Measurements from ENCODE around the gene KIF26A.
"Not testable (repeated sequence)": the region's sequence is repeated elsewhere in the genome, so short reads cannot be mapped to it uniquely, and the experiment has no call there.

KIF26A gene

DNA sequence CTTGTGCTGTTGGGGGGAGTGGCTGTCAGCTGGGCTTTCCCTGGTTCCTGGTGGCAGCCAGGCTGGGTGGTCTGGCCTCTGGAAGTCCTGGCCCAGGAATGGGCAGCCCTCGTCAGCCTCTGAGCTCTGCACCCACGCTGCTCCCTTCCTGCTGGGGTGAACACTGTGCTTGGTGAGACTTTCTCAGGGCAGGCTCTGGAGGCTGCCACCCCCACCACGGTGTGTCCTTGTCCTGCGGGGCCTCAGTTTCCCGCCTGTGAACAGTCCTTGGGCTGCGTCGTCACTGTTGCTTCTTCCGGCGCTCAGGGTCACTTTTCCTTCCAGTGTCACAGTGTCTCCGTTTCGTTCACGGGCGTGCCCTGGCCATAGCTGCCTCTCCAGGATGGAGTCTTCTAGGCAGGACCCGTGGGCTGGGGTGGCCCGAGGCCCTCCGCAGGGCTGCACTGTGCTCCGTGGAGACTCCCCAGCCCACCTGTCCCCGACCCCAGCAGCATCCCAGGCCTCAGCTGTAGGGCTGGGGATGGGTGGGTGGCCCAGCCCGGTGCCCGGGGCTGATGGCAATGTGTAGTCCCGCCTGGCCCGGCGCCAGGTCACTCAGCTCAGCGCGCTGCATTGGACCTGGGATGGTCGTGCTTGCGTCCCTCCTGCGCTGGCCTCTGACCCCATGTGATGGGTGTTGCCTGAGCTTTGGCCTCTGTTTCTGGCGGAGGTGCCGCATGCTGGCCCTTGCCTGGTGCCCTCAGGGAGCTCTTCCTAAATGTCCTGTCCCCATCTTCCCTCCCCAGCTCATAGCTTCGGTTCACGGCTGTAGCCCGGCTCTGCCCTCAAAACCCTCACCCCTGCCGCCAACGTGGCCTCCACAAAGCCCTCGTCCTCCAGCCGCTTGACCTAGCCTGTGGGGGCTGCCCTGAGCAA lies 6.8 kb downstream of the KIF26A start:
- DNase-seq = no peak

DNA sequence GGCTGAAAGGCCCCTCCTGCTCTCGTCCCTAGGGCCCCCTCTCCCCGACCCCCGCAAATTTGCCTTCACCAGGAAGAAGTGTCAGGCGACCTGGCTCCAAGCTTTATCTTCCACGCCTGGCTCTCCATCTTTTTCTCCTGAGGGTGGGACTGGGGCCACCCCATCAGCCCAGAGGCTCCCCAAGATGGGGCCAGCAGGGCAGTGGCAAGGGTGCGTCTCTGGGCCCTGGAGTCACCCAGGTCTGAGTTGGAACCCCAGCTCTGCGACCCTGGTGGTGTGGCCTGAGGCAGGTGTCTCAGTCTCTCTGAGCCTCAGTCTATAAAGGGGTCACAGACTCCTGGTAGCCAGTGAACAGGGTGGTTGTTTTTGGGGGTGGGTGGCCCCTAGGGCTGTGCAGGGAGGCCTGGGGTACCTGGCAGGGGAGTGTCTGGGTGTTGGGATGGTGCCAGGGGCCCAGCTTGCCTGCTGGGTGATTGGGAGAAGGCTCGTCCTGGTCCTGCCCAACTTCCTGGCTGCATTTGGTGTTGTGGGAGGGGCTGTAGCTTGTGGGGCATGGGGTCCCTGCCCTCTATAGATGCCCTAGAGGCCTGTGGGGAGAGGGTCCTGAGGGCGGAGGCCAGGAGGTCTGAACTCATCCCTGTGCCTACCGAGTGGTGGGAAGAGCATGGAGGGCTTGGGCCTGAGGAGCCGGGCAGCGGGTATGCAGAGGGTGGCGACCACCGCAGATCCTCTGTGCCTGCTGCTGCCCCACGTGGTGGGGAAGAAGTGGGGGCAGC lies 7.6 kb downstream of the KIF26A start:
- DNase-seq = no peak

GRCh38 chr14:104146651-104147345 lies 8.4 kb downstream of the KIF26A start:
- DNase-seq = no peak

DNA sequence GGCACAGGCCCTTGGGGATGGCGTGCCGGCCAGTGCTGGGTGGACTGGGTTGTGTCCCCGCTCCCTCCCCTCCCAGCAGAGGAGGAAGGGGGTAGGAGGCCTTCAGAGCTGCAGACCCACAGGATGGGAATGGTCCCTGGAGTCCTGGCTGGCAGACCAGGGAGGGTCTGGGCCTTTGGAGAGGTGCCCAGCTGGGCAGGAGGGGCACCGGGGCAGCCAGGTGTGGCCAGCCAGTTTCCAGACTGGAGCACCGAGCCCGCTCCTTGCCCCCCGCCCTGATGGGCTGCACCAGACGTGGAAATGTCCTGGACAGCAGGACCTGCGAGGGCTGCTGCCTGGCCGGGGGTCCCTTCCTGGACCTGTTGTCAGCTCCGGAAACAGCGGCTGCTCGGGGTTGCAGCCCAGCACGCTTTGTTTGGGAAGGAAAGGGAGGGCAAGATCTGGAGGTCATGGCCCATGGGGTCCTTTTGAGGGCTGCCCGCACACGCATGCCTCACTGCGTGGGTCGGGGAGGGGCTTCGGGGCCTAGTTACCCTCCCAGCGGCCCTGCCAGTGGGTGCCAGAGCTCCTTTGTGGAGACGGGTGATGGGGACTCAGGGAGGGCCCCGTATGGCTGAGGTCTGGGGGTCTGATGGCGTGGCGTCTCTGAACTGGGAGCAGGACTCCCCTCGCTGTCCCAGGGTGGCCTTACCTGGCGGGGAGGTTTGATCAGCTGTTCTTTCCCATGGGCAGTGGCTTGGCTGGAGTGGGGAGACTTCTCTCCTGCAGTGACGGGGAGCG lies 9.1 kb downstream of the KIF26A start:
- no peak for DNase-seq

- DNase-seq = no peak
Measured at GRCh38 chr14:104148433-104149277, 10.3 kb downstream of the KIF26A start.

DNA sequence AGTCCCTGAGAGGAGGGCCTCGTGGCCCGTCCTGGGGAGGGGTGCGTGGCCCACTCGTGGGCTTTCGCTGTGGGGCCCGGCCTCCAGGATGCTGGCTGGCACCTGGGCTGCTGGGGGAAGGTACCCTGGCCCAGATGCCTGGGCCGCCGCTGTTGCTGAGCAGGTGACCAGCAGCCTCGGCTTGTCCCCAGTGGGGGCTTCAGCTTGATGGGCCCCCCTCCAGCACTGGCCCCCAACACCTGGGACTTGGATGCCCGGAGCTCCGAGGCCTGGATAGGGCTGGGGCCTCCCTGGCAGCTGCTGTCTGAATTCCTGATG lies 10.8 kb downstream of the KIF26A start:
- DNase-seq = no peak

DNA sequence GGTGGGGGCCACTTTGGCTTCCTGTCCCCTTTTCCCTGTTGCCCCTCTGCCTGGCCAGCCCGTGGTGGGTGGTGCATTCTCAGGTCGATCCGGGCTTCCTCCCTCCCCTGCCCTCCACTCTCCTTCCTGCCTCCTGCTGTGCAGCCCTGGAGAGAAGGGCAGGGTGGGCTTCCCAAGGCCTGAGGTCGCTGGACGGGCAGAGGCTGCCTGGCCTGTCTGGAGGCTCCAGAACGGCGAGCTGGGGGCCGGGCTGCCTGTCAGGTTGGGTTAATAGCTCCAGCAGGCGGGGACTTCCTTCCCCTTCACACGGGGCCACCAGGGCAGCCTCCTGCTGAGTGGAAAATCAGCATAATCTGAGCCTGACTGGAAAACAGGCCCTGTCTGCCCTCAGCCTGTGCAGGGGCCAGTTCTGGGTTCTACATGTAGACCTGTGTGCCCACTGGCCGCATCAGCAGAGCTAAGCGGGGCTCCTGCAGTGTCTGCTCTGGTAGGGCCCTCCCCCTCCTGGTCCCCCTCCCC lies 11.3 kb downstream of the KIF26A start:
- peak; percentile 64 for DNase-seq

GRCh38 chr14:104150136-104151025 lies 12.0 kb downstream of the KIF26A start:
- DNase-seq = peak; percentile 90

- no peak for DNase-seq
Measured at GRCh38 chr14:104151026-104151381, 12.6 kb downstream of the KIF26A start.

DNA sequence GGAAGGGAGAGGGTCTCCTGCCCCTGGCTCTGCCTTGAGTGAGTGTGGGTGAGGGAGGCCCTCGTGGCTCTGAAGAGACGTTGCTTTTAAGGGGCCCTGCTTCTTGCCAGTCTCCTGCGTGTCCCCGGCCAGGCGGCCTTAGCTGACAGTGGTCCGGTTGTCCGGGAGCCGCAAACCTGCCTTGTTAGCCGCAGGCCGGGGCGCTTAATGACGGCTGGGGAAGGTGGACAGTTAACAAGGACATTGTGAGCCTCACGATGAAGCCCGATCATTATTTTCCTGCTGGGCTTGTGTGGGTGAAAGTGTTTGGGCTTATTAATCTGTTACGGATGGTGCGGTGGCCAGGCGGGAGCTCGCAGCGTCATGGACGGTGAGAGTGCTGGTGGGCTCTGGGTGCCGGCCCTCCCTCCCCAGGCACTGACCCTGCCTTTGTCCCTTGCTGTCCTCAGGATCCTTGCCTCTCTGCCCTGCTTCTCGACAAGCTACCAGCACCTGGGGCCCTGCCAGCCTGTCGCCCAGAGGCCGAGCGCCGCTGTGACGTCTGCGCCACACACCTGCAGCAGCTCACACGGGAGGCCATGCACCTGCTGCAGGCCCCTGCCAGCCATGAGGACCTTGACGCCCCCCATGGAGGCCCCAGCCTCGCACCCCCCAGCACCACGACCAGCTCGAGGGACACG lies 13.3 kb downstream of the KIF26A start:
- no peak for DNase-seq

- no peak for DNase-seq
Measured at GRCh38 chr14:104152246-104152575, 13.8 kb downstream of the KIF26A start.

- DNase-seq = no peak
Measured at GRCh38 chr14:104152686-104153393, 14.5 kb downstream of the KIF26A start.

GRCh38 chr14:104153394-104153755 lies 15.0 kb downstream of the KIF26A start:
- DNase-seq = not testable (repeated sequence)

- no peak for DNase-seq
Measured at GRCh38 chr14:104154246-104154645, 15.9 kb downstream of the KIF26A start.

GRCh38 chr14:104155513-104155912 lies 17.1 kb downstream of the KIF26A start:
- no peak for DNase-seq

DNA sequence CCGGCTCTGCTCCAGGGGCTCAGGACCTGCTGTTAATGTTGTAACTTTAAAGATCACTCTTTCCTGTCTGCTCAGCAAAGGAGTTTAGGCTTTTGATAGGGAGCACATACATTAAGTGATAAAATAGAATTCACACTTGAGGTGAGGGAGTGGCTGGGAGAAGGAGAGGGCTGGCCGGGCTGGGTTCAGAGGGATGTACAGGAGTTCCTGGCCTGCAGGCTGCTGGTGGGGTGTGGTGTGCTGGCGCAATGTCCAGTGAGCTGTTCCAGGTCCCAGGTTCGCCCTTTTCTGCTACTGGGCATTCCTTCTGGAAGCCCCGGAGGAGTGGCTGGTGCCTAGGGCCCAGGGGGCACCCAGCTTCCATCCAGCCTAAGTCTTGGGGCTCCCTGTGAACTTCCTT lies 17.8 kb downstream of the KIF26A start:
- no peak for DNase-seq

DNA sequence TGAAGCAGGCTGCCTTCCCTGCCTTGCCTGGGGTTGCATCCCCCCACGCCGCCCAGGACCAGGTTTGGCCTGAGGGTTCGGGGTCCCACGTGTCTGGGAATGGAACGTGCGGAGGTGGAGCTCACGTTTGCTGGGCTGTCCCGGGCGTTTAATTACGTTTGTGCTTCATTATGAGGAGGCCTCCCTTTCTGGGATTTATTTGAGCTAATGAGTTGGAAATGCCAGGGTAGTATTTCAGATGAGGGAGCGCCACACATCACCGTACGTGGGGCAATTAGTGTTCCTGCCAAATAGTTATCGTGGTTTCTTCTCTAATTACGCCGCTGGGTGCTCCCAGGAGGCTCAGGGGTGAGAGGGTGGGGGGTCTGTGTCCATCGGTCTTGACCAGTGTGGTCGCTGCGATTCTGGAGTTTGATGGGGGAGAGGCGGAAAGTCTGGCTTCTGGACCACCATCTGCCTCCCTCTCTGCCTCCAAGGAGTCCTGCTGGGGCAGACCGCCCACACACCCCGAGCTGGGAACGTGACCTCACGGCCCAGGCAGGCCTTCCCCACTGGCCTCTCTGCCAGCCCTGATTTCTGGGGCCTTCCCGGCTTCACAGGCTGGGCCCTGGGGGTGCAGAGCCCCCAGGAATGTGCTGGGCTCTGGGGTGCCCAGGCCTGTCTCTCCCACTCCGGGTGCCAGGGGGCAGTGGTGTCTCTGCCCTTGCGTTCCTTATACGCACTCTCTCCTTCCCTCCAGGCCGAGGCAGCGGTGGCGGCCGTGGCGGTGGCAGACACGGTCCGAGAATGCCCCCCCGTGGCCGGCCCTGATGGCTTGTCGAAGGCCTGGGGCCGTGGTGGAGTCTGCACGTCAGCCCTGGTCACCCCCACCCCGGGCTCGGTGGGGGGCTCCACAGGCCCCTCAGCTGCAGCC lies 18.9 kb downstream of the KIF26A start:
- DNase-seq = no peak
